CD1c-positive myeloid dendritic cell (primary cell): ENCODE results near the gene DGAT2.
A peak's percentile ranks its signal among the peaks of the same experiment; 100 is the strongest.
"Not testable (repeated sequence)": the region's sequence is repeated elsewhere in the genome, so short reads cannot be mapped to it uniquely, and the experiment has no call there.

ENCODE experiments used
- DNase-seq: peaks from one replicate; pipeline ENCODE4 v3.0.0-alpha.2; 2016; ENCODE audit errors: extremely low spot score

The DGAT2 gene, protein sequence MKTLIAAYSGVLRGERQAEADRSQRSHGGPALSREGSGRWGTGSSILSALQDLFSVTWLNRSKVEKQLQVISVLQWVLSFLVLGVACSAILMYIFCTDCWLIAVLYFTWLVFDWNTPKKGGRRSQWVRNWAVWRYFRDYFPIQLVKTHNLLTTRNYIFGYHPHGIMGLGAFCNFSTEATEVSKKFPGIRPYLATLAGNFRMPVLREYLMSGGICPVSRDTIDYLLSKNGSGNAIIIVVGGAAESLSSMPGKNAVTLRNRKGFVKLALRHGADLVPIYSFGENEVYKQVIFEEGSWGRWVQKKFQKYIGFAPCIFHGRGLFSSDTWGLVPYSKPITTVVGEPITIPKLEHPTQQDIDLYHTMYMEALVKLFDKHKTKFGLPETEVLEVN

DNA sequence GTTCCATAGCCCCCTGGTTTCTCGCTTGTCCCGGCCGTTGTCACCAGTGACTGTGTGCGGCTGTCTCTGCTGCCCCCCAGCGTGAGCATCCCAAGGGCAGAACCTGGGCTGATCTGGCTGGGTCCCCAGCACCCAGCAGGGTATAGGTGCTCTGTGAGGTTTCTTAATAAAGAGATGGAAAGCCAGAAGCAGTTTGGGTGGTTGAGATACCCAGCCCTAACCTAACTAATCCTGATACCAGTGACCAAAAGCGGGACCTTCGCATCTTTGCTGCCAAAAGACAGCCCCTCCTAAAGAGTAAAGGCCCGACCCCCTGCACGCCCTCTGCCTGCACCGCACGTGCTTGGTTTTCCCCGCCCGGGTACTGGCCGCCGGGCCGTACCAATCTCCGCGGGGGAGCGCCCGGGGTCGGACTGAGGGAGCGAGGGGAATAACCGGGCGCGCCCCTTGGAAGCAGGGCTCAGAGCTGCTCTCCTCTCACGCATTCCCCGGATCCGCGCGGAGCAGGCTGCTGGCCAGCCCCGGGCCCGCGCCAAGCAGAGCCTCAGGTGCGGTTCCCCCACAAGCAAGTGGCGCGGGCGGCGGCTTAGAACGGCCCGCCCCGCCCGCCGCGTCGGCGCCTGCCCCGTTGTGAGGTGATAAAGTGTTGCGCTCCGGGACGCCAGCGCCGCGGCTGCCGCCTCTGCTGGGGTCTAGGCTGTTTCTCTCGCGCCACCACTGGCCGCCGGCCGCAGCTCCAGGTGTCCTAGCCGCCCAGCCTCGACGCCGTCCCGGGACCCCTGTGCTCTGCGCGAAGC lies at the start of gene DGAT2:
TSS of gene DGAT2 (plus strand) at position 667 of the 797 bp plus-strand sequence. CDS start 214 bp downstream, outside the sequence.
- peak; percentile 74 for DNase-seq

DNA sequence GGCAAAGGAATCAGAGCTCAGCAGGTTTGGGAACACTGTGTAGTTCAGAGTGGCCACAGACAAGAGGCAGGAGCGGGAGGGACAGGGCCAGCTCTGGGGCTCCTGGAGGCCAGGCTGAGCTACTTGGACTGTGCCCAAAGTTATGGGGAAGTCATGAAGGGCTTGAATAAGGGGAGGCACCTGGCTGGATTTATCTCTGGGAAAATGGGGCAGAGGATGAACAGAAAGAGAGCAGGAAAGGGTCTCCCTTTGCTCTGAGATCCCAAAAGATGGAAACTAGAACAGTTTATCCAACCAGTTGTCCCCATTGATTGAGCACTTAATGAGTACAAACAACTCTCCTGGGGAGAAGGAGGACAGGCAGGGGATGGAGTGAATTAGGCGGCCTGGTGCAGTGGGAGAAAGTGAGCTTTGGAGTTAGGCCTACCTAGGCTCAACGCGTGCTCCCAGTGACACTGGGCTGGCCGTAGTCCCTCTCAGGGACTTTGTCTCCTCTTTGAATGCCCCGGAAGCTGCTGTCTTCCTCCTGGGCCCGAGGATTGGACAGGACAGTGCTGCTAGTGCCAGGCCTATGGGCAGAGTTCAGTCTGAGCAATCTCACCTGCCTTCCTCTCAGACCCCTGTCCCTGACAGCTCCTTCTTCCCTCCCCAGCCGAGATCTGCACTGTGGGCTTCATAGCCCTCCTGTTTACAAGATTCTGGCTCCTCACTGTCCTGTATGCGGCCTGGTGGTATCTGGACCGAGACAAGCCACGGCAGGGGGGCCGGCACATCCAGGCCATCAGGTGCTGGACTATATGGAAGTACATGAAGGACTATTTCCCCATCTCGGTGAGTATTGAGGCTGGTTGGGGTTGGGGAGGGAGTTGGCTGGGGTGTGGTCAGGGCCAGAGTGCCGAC lies 49.0 kb upstream of the DGAT2 start:
- DNase-seq: no peak

DNA sequence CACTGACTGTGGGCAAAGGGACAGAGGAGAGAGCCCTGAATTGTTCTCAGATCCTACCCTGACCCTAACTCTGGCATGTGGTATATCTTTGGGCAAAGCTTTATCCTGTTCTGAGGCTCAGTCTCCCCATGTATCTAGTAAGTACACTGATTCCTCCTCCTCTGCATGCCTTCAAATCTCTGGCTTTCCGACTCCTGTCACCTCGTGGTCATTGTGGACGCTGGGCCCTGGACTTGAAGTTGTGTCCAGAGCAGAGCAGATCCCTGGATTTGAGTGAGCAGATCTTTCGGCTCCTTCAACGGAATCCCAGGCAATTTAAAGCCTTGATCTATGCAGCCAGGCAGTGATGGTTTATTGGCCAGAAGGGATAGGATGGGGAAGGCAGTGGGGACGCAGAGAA lies 47.9 kb upstream of the DGAT2 start:
- DNase-seq: no peak

DNA sequence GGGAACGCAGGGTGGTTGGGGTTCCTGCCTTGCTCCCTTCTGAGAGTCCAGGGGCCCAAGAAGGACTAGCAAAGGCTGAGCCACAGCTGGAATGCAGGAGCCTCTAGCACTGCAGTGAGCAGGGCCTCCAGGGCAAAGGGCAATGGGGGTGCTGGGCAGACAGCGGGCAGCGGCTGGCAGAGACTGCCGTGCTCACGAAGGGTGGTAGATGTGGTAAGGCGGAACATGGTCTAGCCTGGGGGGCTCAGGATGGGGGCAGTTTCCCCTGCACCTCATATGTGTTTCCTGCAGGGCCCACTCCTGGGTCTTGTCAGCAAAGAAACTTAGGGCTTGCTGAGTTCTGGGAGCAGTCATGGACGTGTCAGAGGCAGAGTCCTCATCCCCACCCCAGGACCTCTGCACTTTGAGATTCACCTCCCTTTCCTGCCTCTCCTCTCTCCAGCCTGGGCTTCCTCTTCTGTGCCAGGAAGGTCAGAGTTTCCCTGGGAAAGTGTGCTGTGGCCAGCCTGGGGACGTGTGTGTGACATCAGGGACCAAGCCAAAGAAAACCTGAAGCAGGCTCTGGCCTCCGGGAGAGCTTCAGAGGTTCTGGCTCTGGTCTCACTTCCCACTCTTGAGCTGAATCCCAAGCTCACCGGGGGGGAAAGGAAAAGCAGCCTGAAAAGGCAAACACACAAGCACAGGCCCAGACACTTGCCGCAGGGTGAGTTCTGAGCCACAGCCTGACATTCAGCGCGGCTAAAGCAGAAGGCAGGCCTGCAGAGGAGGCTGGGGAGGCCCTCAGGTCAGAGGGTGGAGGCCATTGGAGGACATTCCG lies 46.5 kb upstream of the DGAT2 start:
- no peak for DNase-seq

DNA sequence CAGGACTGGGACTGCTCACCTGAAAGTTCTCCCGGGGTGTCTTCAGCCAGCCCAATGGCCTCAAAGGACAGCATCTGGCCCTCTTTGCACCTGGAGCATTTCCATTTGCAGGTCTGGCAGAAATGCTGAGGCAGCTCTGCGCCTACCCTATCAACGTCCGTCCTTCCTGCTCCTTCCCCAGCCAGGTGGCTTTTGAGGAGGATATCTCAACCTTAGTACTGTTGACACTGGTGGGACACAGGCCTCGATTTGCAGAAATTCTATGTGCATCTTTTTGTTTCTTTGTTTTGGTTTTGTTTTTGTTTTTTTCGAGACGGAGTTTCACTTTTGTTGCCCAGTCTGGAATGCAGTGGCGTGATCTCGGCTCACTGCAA lies 45.9 kb upstream of the DGAT2 start:
- no peak for DNase-seq

DNA sequence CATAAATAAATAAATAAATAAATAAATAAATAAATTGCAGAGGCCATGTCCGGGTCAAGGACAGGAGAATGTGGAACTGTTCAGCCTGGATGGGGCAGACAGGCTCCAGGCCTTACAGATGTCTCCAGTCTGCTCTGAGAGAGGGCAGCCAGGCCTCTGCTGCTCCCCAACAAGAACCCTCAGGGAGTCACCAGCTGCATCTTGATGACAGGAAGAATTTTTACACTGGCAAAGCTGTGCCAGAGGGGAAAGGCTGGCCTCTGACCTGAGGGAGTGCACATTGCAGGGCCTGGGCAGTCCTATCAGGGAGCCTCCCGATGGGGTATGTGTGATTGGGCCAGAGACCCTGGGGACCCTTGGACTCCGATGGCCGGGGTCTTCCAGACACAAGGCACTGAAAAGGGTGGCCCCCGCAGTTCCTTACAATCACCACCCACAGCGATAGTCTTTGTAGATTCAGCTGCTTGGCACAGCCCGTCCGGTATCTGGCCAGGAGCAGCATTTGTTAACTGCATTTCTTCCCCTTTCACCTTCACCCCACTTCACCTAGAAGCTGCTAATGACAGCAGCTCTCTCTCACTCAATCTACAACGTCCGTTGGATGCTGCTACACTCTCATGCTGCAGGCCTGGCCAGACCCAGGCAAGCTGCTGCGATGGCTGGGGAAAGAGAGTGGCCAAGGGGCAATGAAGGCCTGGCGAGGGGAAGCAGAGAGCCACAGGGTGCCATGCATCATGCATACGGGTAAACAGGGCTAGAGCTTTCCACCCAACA lies 42.8 kb upstream of the DGAT2 start:
- no peak for DNase-seq

DNA sequence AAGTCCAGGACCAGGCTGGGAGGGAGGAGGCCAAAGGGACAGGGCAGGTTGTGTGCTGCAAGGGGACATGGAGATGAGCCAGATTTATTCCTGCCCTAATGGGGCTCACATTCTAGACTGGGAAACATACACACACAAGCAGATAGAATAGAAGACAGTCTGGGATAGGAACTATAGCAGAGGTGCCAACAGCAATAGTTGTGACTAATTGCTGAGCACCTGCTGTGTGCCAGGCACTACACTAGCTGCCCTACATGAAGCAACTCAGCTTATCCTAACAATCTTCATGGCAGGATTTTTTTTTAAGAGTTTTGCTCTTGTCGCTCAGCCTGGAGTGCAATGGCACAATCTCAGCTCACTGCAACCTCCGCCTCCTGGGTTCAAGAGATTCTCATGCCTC lies 39.6 kb upstream of the DGAT2 start:
- DNase-seq: no peak

DNA sequence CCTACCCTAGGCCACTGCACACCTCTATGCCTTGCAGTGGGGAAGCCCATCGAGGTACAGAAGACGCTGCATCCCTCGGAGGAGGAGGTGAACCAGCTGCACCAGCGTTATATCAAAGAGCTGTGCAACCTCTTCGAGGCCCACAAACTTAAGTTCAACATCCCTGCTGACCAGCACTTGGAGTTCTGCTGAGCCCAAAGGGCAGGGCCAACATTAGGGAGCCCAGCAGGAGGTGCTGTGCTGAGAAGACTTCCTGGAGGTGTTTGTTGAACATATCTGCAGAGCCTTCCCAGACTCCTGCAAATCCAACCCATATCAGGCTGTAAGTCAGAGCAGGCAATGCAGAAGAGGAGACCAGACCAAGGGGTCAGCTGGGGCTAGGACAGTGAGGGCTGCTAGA lies 37.5 kb upstream of the DGAT2 start:
- no peak for DNase-seq

DNA sequence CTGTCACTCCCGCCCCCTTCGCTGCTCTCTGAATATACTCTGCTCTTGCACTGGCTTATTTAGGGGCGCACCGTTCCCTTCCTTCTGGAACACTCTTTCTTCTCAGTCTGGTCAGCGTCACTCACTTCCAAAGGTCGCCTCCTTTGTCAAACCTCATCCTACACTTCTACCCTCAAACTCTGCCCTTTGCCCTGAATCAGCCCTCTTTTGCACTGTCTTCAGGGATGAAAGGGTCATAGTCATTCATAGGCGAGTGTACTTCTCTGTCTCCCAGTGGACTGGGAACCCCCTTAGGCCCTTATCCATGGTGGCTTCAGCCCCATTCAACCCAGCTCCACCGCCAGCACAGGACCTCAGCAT lies 35.5 kb upstream of the DGAT2 start:
- DNase-seq: no peak

DNA sequence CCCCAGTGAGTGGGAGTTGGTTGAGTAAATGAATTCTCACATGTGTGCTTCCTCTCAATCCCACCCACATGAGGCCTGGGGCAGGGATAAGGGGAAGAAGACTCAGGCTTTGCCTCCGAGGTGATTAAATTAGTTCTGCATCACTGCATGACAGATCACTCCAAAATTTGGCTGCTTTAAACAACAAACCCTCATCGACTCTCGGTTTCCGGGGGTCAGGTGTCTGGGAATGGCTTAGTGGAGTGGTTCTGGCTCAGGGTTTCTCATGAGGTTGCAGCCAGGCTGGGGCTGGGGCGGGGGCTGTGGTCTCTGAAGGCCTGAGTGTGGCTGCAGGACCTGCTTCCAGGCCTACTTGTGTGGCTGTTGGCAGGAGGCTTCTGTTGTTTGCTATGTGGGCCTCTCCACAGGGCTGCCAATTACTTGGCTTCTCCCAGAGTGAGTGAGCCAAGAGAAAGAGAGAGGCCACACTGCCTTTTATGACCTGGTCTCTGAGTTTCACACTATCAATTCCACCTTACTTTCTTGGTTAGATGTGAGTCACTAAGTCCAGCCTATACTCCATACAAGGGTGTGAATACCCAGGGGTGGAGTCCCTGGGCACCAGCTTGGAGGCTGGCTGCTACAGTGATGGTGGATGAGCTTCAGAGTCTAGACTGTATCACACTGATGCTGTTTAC lies 35.0 kb upstream of the DGAT2 start:
- peak; percentile 90 for DNase-seq

DNA sequence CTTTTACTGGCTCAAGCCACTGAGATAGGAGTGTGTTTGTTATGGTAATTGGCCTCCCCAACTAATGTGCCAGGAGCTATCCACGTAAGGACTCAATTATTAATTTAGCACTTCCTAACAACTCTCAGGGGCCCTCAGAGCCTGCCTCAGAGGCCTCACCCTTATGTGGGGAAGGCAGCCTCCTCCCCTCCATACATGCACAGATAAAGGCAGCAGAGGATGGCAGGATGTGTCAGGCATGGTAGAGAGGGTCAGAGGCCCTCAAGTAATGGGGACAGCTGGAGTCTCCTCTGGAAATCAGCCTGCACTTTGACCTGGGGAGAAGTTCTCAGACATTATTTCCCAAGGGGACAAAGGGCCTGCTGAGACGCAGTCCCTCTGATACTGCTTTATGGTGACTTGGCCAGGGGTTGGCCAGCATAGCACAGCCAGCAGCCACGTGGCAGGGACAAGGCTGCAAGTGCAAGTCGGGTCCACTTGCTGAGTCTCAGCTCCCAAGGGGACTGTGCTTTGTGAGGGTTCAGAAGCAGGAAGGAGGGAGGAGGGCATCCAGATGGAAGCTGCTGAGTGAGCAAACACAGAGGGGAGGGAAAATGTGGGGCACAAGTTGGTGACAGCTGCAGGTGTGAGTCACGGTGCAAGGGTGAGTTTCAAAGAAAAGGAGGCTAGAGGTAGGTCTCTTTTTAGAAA lies 33.9 kb upstream of the DGAT2 start:
- no peak for DNase-seq

DNA sequence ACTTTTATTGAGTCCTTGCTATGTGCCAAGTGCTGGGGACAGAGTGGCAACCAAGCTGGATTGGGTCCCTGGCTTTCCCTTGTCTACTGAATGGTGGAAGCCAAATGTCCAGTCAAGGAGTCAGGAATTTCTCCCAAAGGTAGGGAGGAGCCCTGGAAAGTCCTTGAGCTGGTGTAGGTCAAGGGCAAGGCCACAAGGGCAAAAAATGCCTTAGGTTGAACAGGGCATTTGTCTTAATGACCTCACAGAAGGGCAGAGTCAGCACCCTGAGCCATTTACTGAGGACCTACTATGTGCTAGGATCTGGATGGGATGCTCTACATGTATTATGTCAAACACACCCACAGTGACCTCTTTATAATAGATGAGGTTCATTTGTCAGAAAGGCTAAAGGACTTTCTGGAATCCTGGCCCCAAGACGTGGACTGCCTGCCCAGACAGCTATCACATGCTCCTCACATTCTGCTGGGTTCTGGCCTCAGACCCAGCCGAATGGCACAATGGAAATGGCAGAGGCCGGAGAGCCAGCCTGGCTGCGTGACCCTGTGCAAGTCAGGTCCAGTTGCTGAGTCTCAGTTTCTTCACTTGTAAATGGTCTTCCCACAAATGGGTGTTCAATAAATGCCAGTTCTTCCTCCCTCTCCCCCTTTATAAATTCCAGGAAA lies 33.3 kb upstream of the DGAT2 start:
- DNase-seq: no peak

DNA sequence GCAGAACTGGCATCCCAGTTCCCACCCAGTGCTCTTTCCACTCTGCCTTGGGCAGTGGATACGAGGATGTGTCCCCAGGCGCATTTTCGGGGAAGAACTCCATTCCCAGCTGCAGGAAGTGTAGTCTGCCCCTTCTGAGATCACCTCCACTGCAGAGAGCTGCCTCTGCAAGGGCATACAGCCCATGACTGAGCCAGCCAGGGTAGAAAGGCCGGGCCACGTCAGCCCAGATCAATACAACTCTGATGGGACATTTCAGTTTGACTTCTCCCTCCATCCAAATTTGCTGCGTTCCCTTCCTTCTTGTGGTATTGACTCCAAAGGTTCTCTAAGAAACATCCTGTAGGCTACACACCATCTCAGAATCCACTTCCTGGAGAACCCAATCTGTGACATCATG lies 31.3 kb upstream of the DGAT2 start:
- no peak for DNase-seq

DNA sequence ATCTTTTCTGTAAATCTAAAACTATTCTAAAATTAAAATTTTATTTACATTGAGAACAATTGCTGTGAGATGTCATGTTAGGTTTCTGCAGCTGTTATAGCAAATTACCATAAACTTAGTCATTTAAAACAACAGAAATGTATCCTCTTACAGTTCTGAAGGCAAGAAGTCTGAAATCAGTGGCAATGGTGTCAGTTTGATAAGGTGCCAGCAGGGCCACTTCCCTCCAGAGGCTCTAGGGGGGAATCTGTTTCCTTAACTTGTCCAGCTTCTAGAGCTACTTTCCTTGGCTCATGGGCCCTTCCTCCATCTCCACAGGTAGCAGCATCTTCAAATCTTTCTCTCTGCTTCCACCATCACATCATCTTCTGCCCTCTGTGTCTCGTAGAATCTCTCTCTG lies 27.9 kb upstream of the DGAT2 start:
- DNase-seq: no peak

DNA sequence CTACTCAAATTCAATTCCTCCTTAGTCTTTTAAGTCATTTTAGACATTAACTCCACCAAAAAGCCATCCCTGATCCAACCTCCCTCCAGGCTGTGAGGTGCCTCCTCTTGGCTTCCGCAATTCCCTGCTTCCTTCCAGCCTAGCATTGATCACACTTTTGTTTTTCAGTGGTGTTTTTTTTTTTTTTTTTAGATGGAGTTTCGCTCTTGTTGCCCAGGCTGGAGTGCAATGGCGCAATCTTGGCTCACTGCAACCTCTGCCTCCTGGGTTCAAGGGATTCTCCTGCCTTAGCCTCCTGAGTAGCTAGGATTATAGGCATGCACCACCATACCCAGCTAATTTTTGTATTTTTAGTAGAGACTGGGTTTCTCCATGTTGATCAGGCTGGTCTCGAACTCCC lies 25.4 kb upstream of the DGAT2 start:
- DNase-seq: not testable (repeated sequence)

DNA sequence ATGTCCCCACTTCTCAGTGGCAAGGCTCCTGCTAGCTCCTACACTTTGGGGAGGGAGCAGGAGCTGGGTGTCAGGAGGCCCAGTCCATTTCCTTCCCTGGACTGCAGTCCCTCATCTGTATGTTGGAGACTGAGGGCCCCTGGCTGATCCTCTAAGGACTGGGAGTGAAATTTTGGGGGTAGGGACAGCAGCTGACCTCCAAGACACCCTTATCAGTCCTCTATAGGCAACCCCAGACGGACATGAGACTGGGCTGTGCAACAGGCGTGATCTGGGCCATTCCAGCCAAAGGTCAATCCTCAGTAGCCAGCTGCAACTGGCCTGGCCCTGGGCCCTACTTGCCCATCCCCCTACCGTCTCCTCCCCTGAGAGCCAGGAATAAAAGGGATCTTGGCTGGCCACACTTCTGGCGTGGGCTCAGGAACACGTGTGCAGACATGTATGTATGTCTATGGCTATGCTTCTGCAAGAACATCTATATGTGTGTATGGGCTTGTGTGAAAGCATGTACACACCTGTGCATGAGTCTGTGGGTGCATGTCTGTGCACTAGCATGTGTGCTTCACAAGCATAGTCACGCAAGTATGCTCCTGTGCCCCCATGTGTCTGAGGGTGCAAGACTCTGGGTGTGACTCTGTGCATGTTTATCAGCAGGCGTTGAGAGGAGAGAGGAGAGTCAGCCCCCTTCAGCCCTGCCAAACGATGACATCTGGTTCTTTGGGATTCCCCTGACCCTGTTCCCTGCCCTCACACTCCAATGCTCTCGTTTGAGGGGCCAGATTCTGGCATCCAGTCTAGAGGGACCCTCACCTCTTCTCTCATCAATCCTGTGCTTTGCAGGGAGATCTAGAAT lies 24.6 kb upstream of the DGAT2 start:
- DNase-seq: no peak

DNA sequence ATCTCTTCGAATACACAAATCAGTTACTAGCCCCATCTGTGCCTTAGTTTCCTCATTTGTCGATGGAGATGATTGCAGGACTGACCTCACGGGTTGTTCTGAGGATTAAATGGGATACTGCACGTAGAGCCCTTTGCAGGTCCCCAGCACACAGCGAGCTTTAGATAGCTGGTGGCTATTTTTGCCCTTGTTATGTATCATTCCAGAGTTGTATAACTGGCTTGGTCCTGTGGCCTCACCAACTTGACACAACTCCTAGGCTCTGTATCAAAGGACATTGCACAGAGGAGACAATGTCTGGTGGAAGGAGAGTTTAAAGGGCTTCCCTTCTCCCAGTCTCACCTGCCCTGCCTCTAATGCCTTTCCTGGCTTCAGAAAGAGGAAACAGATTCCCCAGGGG lies 22.8 kb upstream of the DGAT2 start:
- DNase-seq: no peak

DNA sequence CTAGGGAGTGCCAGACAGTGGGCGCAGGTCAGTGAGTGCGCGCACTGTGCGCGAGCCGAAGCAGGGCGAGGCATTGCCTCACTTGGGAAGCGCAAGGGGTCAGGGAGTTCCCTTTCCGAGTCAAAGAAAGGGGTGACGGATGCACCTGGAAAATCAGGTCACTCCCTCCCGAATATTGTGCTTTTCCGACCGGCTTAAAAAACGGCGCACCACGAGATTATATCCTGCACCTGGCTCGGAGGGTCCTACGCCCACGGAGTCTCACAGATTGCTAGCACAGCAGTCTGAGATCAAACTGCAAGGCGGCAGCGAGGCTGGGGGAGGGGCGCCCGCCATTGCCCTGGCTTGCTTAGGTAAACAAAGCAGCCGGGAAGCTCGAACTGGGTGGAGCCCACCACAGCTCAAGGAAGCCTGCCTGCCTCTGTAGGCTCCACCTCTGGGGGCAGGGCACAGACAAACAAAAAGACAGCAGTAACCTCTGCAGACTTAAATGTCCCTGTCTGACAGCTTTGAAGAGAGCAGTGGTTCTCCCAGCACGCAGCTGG lies 19.8 kb upstream of the DGAT2 start:
- DNase-seq: not testable (repeated sequence)
